Mononuclear cell (primary cell): ENCODE data around the gene ANKRD30B. TPM values are rescaled to one million over a fixed set of nuclear protein-coding genes. Genes with fewer than 3 reads are reported as not detected.
"Not testable (repeated sequence)": the region's sequence is repeated elsewhere in the genome, so short reads cannot be mapped to it uniquely, and the experiment has no call there.

Experiments
- H3K27me3 ChIP-seq: 2 replicates; pipeline ENCODE4 v1.6.0; 2011; ENCODE audit warnings: low read length, control low read depth; ENCODE audit not compliant: insufficient read depth
- H3K4me1 ChIP-seq: 2 replicates; pipeline ENCODE4 v1.5.1; 2011; ENCODE audit warnings: mild to moderate bottlenecking, low read length, control low read depth; ENCODE audit not compliant: insufficient read depth
- H3K4me3 ChIP-seq: 2 replicates; pipeline ENCODE4 v1.5.1; 2011; ENCODE audit warnings: mild to moderate bottlenecking, low read length, moderate library complexity
- H3K9me3 ChIP-seq: 2 replicates; pipeline ENCODE4 v1.5.1; 2011; ENCODE audit warnings: low read depth, mild to moderate bottlenecking, control low read depth, low read length
- total RNA-seq: library from RNA; depleted of rRNA; stranded (reverse); fragments of >200 nt; gene quantifications from one replicate; pipeline ENCODE4 v1.2.3, GENCODE V29; 2012

The ANKRD30B gene
- total RNA-seq, 1 donor: not detected

GRCh38 chr18:14784133-14784532, 36.2 kb downstream of the ANKRD30B start:
- no peaks in the 10 kb centered on the region for H3K9me3 ChIP-seq
- H3K4me1 ChIP-seq: no peaks in the 10 kb centered on the region
- H3K4me3 ChIP-seq: no peak overlapping the region
- H3K27me3 ChIP-seq: no peaks in the 10 kb centered on the region

- H3K4me3 ChIP-seq, H3K9me3 ChIP-seq, H3K27me3 ChIP-seq, H3K4me1 ChIP-seq: not testable (repeated sequence)
Observed at GRCh38 chr18:14796876-14797275, 48.9 kb downstream of the ANKRD30B start.

- H3K27me3 ChIP-seq, H3K4me3 ChIP-seq, H3K9me3 ChIP-seq, H3K4me1 ChIP-seq: not testable (repeated sequence)
Observed at GRCh38 chr18:14797969-14798764, 50.2 kb downstream of the ANKRD30B start.

GRCh38 chr18:14811081-14811480, 63.1 kb downstream of the ANKRD30B start:
- not testable (repeated sequence) for H3K4me3 ChIP-seq, H3K4me1 ChIP-seq, H3K27me3 ChIP-seq, H3K9me3 ChIP-seq

GRCh38 chr18:14826972-14827632, 79.1 kb downstream of the ANKRD30B start:
- not testable (repeated sequence) for H3K9me3 ChIP-seq, H3K27me3 ChIP-seq, H3K4me1 ChIP-seq, H3K4me3 ChIP-seq

- H3K4me3 ChIP-seq, H3K4me1 ChIP-seq, H3K27me3 ChIP-seq, H3K9me3 ChIP-seq: not testable (repeated sequence)
Observed at GRCh38 chr18:14841607-14842006, 93.6 kb downstream of the ANKRD30B start.

- H3K9me3 ChIP-seq, H3K4me1 ChIP-seq, H3K4me3 ChIP-seq, H3K27me3 ChIP-seq: not testable (repeated sequence)
Observed at GRCh38 chr18:14851533-14851932, 103.6 kb downstream of the ANKRD30B start.

- H3K27me3 ChIP-seq, H3K4me3 ChIP-seq, H3K9me3 ChIP-seq, H3K4me1 ChIP-seq: not testable (repeated sequence)
Observed at GRCh38 chr18:14855634-14856033, 107.7 kb downstream of the ANKRD30B start.

- H3K4me1 ChIP-seq, H3K27me3 ChIP-seq, H3K9me3 ChIP-seq, H3K4me3 ChIP-seq: not testable (repeated sequence)
Observed at GRCh38 chr18:14856256-14856655, 108.3 kb downstream of the ANKRD30B start.

GRCh38 chr18:14858514-14858913, 110.5 kb downstream of the ANKRD30B start:
- not testable (repeated sequence) for H3K27me3 ChIP-seq, H3K9me3 ChIP-seq, H3K4me3 ChIP-seq, H3K4me1 ChIP-seq

GRCh38 chr18:14859995-14860394, 112.0 kb downstream of the ANKRD30B start:
- not testable (repeated sequence) for H3K9me3 ChIP-seq, H3K4me1 ChIP-seq, H3K27me3 ChIP-seq, H3K4me3 ChIP-seq

- not testable (repeated sequence) for H3K27me3 ChIP-seq, H3K9me3 ChIP-seq, H3K4me3 ChIP-seq, H3K4me1 ChIP-seq
Observed at GRCh38 chr18:14866426-14866825, 118.5 kb downstream of the ANKRD30B start.

GRCh38 chr18:14867988-14868387, 120.0 kb downstream of the ANKRD30B start:
- not testable (repeated sequence) for H3K27me3 ChIP-seq, H3K4me1 ChIP-seq, H3K4me3 ChIP-seq, H3K9me3 ChIP-seq

GRCh38 chr18:14868825-14869224, 120.9 kb downstream of the ANKRD30B start:
- not testable (repeated sequence) for H3K9me3 ChIP-seq, H3K4me1 ChIP-seq, H3K27me3 ChIP-seq, H3K4me3 ChIP-seq

- not testable (repeated sequence) for H3K27me3 ChIP-seq, H3K9me3 ChIP-seq, H3K4me1 ChIP-seq, H3K4me3 ChIP-seq
Observed at GRCh38 chr18:14878826-14879225, 130.9 kb downstream of the ANKRD30B start.

GRCh38 chr18:14900435-14900834, 152.5 kb downstream of the ANKRD30B start:
- no peaks in the 10 kb centered on the region for H3K4me1 ChIP-seq
- no peaks in the 10 kb centered on the region for H3K9me3 ChIP-seq
- no peaks in the 10 kb centered on the region for H3K27me3 ChIP-seq
- H3K4me3 ChIP-seq: no peak overlapping the region
